Measurements from ENCODE around the gene LOXL1. TPM values are rescaled to one million over a fixed set of nuclear protein-coding genes. Genes with fewer than 3 reads are reported as not detected.

The LOXL1 gene
- total and polyA plus RNA-seq, 2 of the 13 experiments (the other 11 are each of a cell fraction or from before 2014, with no cell fraction given): 0.51 to 1.3 TPM

DNA sequence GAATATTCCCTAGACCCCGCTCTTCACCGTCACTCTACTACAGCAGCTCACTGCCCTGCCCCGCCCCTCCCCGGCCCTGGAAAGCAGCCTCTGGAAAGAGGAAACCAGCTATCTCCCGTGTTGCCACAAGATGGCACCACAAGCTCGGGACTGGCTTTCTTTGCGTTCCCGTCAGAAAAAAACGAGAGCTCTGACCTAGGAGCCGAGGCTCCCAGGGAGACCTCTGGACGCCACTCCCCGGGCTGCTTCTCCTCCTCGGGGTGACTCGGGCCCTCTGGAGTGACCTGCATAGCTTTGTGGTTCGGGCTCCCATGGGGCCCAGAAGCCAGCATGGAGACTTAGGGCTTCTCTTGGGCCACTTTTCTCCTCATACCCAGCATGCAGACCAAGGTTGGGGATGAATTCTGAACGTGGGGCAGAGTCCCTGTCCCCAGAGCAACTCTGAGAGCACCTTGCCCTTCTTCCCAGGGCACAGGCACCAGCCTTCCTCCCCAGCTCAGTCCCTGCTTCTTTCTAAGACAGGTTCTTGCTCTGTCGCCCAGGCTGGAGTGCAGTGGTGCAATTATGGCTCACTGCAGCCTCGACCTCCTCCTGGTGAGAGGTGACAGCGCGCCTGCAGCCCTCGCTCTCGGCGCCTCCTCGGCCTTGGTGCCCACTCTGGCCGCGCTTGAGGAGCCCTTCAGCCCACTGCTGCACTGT is 46.9 kb downstream of the LOXL1 start:
- H2AFZ ChIP-seq (ENCODE audit: low read length): peak overlapping the region; percentile 96
- BruUV-seq (replicated peaks): no TSS peak
- FAIRE-seq (peak; percentile 86), DNase-seq (ENCODE audit: low spot score) (peak; percentile 79), ATAC-seq (peak; percentile 96)
- H3K27ac ChIP-seq (ENCODE audit: extremely low read length, insufficient read depth, low read length): no peak overlapping the region
- intact Hi-C loops (cut with micrococcal nuclease; ENCODE audit: unreplicated experiment) (no loop called here), in situ Hi-C loops (cut with HindIII; ENCODE audit: extremely low pct_ligation_motif_present, low pct_unique_long_range_greater_than_20kb) (no loop called here)
- H4K20me1 ChIP-seq (ENCODE audit: insufficient read depth, low read length): no peaks in the 10 kb centered on the region
- peak overlapping the region; percentile 47 for H3K9ac ChIP-seq (ENCODE audit: insufficient read depth, low read depth, low read length)
- no peaks in the 10 kb centered on the region for H3K36me3 ChIP-seq (replicated peaks in 1 of 2; ENCODE audit: control insufficient read depth in 1 of 2, insufficient read depth in 2 of 2, low read length in 2 of 2)
- H3K4me1 ChIP-seq (ENCODE audit: insufficient read depth, low read length): no peaks in the 10 kb centered on the region
- peak overlapping the region; percentile 93 for H3K4me2 ChIP-seq (ENCODE audit: low read depth, low read length)
- H3K4me3 ChIP-seq (replicated peaks in 1 of 3; ENCODE audit: insufficient read depth in 1 of 3, low read depth in 2 of 3, low read length in 3 of 3): peak overlapping the region; percentile 36 to 68 (median 44); a peak in 5 of 6 replicates
- CTCF ChIA-PET (ENCODE audit: low intra/inter-chr PET ratio, low total read pairs): interaction anchor here (0.7 to 2.1 kb wide), 2 partner anchors 64 to 67 kb away, joined by 3 to 19 read pairs; no protein-coding TSS in a partner anchor
- POLR2A ChIA-PET: interaction anchor here (0.9 to 1.1 kb wide), 3 partner anchors 21 to 64 kb away, joined by 3 to 6 read pairs (median 5); partner anchors contain the start of gene PML
- no peaks in the 10 kb centered on the region for H3K9me3 ChIP-seq (ENCODE audit: low read length)
- H3K27me3 ChIP-seq (ENCODE audit: control insufficient read depth in 1 of 2, insufficient read depth in 2 of 2, low read length in 2 of 2): no peaks in the 10 kb centered on the region
- 58% methylated on average over 14 of the region's 26 CpGs for WGBS (ENCODE audit: low lambda C conversion rate)
- H3K79me2 ChIP-seq (ENCODE audit: insufficient read depth, low read length): no peaks in the 10 kb centered on the region
- TF ChIP-seq PAF1 (CRISPR knock-in tag; IDR thresholded peaks at IDR 0.05) (no peak), PRMT3 (CRISPR knock-in tag; IDR thresholded peaks at IDR 0.05; ENCODE audit: borderline replicate concordance, low read depth) (no peak), ZFY (CRISPR knock-in tag; IDR thresholded peaks at IDR 0.05) (no peak), PLRG1 (conservative IDR thresholded peaks at IDR 0.05) (no peak), SP140L (CRISPR knock-in tag; IDR thresholded peaks at IDR 0.05; ENCODE audit: borderline replicate concordance) (no peak), ZNF136 (CRISPR knock-in tag; IDR thresholded peaks at IDR 0.05; ENCODE audit: low read depth) (0 out of 2 replicates have a peak, but pooled peaks have one; percentile 32), ZNF101 (CRISPR knock-in tag; IDR thresholded peaks at IDR 0.05; ENCODE audit: borderline replicate concordance, low read depth) (no peak), PRPF4 (IDR thresholded peaks at IDR 0.05; ENCODE audit: low read depth, low read length, poor library complexity, severe bottlenecking) (no peak), STAT5B (CRISPR knock-in tag; IDR thresholded peaks at IDR 0.05) (no peak), TEAD3 (CRISPR knock-in tag; optimal IDR thresholded peaks at IDR 0.05; ENCODE audit: borderline replicate concordance) (peak; percentile 32), JARID2 (CRISPR knock-in tag; IDR thresholded peaks at IDR 0.05; ENCODE audit: insufficient replicate concordance) (no peak), HMG20A (CRISPR knock-in tag; IDR thresholded peaks at IDR 0.05; ENCODE audit: borderline replicate concordance) (no peak)
- TF ChIP-seq, protein P1, sequence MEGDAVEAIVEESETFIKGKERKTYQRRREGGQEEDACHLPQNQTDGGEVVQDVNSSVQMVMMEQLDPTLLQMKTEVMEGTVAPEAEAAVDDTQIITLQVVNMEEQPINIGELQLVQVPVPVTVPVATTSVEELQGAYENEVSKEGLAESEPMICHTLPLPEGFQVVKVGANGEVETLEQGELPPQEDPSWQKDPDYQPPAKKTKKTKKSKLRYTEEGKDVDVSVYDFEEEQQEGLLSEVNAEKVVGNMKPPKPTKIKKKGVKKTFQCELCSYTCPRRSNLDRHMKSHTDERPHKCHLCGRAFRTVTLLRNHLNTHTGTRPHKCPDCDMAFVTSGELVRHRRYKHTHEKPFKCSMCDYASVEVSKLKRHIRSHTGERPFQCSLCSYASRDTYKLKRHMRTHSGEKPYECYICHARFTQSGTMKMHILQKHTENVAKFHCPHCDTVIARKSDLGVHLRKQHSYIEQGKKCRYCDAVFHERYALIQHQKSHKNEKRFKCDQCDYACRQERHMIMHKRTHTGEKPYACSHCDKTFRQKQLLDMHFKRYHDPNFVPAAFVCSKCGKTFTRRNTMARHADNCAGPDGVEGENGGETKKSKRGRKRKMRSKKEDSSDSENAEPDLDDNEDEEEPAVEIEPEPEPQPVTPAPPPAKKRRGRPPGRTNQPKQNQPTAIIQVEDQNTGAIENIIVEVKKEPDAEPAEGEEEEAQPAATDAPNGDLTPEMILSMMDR (CRISPR knock-in tag; IDR thresholded peaks at IDR 0.05): peak; percentile 97
- TF ChIP-seq, protein P2, sequence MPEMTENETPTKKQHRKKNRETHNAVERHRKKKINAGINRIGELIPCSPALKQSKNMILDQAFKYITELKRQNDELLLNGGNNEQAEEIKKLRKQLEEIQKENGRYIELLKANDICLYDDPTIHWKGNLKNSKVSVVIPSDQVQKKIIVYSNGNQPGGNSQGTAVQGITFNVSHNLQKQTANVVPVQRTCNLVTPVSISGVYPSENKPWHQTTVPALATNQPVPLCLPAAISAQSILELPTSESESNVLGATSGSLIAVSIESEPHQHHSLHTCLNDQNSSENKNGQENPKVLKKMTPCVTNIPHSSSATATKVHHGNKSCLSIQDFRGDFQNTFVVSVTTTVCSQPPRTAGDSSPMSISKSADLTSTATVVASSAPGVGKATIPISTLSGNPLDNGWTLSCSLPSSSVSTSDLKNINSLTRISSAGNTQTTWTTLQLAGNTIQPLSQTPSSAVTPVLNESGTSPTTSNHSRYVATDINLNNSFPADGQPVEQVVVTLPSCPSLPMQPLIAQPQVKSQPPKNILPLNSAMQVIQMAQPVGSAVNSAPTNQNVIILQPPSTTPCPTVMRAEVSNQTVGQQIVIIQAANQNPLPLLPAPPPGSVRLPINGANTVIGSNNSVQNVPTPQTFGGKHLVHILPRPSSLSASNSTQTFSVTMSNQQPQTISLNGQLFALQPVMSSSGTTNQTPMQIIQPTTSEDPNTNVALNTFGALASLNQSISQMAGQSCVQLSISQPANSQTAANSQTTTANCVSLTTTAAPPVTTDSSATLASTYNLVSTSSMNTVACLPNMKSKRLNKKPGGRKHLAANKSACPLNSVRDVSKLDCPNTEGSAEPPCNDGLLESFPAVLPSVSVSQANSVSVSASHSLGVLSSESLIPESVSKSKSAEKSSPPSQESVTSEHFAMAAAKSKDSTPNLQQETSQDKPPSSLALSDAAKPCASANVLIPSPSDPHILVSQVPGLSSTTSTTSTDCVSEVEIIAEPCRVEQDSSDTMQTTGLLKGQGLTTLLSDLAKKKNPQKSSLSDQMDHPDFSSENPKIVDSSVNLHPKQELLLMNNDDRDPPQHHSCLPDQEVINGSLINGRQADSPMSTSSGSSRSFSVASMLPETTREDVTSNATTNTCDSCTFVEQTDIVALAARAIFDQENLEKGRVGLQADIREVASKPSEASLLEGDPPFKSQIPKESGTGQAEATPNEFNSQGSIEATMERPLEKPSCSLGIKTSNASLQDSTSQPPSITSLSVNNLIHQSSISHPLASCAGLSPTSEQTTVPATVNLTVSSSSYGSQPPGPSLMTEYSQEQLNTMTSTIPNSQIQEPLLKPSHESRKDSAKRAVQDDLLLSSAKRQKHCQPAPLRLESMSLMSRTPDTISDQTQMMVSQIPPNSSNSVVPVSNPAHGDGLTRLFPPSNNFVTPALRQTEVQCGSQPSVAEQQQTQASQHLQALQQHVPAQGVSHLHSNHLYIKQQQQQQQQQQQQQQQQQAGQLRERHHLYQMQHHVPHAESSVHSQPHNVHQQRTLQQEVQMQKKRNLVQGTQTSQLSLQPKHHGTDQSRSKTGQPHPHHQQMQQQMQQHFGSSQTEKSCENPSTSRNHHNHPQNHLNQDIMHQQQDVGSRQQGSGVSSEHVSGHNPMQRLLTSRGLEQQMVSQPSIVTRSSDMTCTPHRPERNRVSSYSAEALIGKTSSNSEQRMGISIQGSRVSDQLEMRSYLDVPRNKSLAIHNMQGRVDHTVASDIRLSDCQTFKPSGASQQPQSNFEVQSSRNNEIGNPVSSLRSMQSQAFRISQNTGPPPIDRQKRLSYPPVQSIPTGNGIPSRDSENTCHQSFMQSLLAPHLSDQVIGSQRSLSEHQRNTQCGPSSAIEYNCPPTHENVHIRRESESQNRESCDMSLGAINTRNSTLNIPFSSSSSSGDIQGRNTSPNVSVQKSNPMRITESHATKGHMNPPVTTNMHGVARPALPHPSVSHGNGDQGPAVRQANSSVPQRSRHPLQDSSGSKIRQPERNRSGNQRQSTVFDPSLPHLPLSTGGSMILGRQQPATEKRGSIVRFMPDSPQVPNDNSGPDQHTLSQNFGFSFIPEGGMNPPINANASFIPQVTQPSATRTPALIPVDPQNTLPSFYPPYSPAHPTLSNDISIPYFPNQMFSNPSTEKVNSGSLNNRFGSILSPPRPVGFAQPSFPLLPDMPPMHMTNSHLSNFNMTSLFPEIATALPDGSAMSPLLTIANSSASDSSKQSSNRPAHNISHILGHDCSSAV (CRISPR knock-in tag; IDR thresholded peaks at IDR 0.05; ENCODE audit: borderline replicate concordance): no peak
